Measurements from ENCODE around the gene PBXIP1.
"Not testable (repeated sequence)": the region's sequence is repeated elsewhere in the genome, so short reads cannot be mapped to it uniquely, and the experiment has no call there.

The PBXIP1 gene

DNA sequence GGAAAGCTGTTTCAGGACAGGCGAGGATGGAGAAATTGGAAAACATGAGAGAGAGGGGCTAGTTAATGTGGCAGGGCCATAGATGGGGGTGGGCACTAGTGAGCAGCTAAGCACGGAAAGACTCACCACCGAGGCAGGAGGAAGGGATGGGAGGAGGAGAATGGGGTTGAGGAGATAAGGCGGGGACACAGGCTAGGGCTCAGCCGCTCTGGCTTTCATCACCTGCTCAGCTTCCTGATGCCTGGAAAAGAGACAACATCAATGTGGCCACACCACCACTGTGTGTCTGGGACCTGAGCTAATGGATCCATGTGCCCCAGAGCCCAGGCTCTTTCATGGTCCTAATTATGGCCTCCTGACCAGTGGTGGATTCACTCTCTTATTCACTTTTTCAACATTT, 47.0 kb downstream of the PBXIP1 start:
- DNase-seq (ENCODE audit: low read depth): no peak
- H3K4me3 ChIP-seq (ENCODE audit: low read depth, low read length): no peak overlapping the region
- TF ChIP-seq, protein P1, sequence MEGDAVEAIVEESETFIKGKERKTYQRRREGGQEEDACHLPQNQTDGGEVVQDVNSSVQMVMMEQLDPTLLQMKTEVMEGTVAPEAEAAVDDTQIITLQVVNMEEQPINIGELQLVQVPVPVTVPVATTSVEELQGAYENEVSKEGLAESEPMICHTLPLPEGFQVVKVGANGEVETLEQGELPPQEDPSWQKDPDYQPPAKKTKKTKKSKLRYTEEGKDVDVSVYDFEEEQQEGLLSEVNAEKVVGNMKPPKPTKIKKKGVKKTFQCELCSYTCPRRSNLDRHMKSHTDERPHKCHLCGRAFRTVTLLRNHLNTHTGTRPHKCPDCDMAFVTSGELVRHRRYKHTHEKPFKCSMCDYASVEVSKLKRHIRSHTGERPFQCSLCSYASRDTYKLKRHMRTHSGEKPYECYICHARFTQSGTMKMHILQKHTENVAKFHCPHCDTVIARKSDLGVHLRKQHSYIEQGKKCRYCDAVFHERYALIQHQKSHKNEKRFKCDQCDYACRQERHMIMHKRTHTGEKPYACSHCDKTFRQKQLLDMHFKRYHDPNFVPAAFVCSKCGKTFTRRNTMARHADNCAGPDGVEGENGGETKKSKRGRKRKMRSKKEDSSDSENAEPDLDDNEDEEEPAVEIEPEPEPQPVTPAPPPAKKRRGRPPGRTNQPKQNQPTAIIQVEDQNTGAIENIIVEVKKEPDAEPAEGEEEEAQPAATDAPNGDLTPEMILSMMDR (conservative IDR thresholded peaks at IDR 0.05; ENCODE audit: low read depth, low read length): no peak

DNA sequence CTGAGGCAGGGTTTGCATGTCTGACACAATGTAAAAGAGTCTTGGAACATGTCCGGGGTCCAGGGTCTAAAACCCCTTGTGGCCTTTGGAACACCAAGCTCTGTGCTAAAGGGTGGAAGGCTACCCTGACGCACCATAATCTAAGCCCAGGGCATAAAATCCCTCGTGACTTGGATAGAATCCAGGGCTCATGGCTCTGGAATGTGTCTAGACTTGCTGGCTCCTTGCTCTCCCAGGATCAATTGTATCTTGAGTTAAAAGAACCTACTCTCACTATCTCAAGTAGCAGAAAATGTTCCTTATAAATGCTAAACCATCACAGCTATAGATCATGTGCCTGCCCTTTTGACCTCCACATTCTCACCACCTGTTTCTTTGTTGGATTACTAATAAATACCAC, 47.8 kb downstream of the PBXIP1 start:
- not testable (repeated sequence) for DNase-seq (ENCODE audit: low read depth); H3K4me3 ChIP-seq (ENCODE audit: low read depth, low read length)

DNA sequence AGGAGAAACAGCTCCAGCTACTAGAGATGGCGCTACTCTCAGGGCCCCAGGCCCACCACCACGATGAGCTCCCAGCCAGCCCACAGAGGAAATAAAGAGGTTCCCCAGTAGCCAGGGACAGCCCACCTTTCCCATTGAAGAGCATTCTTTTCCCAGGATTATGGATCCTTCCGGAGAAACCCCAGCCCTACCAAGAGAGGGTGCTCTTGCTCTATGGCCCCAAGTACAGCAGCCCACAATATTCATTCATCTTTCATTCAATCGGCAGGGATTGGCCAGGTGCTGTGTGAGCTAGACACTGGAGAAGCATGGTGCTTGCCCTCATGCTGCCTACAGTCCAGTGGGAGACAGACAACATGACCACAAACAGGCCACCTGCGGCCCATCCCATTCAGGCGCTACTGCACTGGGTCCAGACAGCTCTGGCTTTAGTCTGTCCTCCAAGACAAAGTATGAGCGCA, 49.2 kb downstream of the PBXIP1 start:
- TF ChIP-seq, protein P1 (conservative IDR thresholded peaks at IDR 0.05; ENCODE audit: low read depth, low read length): peak; percentile 43
- H3K4me3 ChIP-seq (ENCODE audit: low read depth, low read length): no peak overlapping the region
- peak; percentile 8 for DNase-seq (ENCODE audit: low read depth)

DNA sequence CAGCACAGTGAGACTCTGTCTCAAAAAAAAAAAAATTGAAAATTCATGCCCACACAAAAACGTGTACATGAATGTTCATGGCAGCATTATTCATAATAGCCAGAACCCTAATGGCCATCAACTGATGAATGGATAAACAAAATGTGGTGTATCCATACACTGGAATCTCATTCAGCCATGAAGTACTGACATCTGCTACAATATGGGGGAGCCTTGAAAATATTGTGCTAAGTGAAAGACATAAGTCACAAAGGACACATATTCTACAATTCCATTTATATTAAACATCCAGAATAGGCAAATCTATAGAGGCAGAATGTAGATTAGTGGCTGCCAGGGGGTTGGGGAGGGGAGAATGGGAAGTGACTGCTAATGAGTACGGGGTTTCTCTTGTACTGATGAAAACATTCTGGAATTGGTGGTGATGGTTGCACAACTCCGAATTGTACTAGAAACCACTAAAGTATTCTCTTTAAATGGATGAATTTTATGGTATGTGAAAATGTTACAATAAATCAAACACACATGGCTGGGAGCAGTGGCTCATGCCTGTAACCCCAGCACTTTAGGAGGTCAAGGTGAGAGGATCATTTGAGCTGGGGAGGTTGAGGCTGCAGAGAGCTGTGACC, 52.8 kb downstream of the PBXIP1 start:
- H3K4me3 ChIP-seq (ENCODE audit: low read depth, low read length): no peak overlapping the region
- TF ChIP-seq, protein P1 (conservative IDR thresholded peaks at IDR 0.05; ENCODE audit: low read depth, low read length): no peak
- DNase-seq (ENCODE audit: low read depth): no peak

DNA sequence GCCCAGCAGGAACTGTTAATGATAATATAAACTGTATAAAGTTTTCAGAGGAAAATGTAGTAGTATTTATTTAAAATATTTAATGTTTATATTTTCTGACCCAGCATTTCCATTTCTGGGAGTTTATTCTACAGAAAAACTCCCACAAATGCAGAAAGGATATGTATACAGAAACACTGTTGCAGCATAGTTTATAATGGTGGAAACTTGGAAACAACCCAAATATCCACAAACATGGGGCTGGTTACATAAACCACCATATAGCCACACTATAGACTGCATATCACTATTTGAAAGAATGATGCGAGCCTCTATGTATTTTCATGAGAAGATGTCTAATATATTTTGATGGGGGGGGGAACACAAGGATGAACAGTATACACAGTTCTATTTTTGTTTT, 54.3 kb downstream of the PBXIP1 start:
- TF ChIP-seq, protein P1 (conservative IDR thresholded peaks at IDR 0.05; ENCODE audit: low read depth, low read length): no peak

DNA sequence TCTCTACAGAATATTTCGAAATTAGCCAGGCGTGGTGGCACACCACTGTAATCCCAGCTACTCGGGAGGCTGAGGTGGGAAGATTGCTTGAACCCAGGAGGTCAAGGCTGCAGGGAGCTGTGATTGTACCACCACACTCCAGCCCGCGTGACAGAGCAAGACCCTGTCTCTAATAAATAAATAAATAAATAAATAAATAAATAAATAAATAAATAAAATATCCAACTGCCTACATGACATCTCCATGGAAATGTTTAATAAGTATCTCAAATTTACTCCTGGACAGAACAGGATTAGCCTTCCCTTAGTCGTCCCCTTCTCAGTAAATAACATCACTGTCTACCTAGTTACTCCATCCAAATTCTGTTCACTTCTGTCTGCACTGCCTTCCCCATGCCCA, 56.9 kb downstream of the PBXIP1 start:
- no peak overlapping the region for H3K4me3 ChIP-seq (ENCODE audit: low read depth, low read length)
- TF ChIP-seq, protein P1 (conservative IDR thresholded peaks at IDR 0.05; ENCODE audit: low read depth, low read length): no peak
- DNase-seq (ENCODE audit: low read depth): no peak

More for the DNA sequence above, 54.3 kb downstream of the PBXIP1 start:
- no peak for DNase-seq (ENCODE audit: low read depth)
- no peak overlapping the region for H3K4me3 ChIP-seq (ENCODE audit: low read depth, low read length)

DNA sequence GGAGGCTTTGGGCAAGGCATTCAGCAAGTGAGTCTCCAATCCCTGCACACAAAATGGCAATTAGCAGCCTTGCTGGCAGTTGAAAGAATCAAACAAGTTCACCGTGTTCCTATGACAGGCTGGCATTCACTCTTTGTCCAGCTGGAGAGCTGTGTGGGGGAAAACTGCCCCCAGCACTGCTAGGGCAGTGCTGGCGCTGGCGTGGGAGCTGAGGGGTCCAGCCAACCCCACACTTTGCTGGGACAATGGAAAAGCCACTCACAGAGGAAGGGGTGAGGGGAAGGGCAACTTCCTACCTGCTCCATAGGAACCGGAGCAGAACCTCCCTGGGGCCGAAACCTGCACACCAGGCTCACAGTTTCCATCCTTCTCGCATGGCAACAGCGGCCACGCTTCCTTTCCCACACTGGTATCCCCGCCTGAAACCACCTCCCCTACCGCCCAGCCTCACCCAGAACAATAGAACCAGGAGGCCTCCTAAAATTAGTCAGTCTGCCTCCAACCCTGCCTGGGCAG, 59.1 kb downstream of the PBXIP1 start:
- DNase-seq (ENCODE audit: low read depth): no peak
- TF ChIP-seq, protein P1 (conservative IDR thresholded peaks at IDR 0.05; ENCODE audit: low read depth, low read length): no peak
- H3K4me3 ChIP-seq (ENCODE audit: low read depth, low read length): no peak overlapping the region
